Sigmoid colon (tissue), 4 donors: ENCODE data around the gene TIMM50.

Source experiments
- POLR2A ChIP-seq, 2 donors: fragments of 450-650 bp; IDR thresholded peaks; one replicate each; pipeline ENCODE4 v1.6.1; 2016; ENCODE audit warnings: antibody characterized with exemption in 2 of 2, mild to moderate bottlenecking in 2 of 2, moderate library complexity in 2 of 2
- POLR2AphosphoS5 ChIP-seq, 4 donors: sonication (generic); formaldehyde crosslinking; IDR thresholded peaks; one replicate each; pipeline ENCODE4 v1.6.1; 2017; ENCODE audit warnings: antibody characterized with exemption in 4 of 4
- TF ChIP-seq, protein P1 (sequence below), 4 experiments: fragments of 450-650 bp in 3 of 4; fragments of 200-600 bp in 1 of 4; IDR thresholded peaks; one replicate each; pipeline ENCODE4 v1.5.1; 2016 to 2019; ENCODE audit warnings: antibody characterized with exemption in 4 of 4, mild to moderate bottlenecking in 3 of 4, moderate library complexity in 2 of 4

DNA sequence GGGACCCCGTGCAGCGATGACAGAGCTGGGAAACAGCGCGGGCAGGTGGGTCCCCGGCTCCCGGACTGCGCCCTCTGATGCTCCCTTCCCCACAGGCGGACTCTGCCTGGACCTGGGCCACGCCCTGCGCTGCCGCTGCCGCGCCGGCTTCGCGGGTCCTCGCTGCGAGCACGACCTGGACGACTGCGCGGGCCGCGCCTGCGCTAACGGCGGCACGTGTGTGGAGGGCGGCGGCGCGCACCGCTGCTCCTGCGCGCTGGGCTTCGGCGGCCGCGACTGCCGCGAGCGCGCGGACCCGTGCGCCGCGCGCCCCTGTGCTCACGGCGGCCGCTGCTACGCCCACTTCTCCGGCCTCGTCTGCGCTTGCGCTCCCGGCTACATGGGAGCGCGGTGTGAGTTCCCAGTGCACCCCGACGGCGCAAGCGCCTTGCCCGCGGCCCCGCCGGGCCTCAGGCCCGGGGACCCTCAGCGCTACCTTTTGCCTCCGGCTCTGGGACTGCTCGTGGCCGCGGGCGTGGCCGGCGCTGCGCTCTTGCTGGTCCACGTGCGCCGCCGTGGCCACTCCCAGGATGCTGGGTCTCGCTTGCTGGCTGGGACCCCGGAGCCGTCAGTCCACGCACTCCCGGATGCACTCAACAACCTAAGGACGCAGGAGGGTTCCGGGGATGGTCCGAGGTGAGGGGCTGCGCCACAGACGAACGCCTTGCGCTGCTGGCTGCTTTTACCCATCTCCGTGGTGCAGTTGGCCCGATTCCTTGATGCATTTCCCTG, 26.5 kb downstream of the TIMM50 start:
- TF ChIP-seq, protein P1, sequence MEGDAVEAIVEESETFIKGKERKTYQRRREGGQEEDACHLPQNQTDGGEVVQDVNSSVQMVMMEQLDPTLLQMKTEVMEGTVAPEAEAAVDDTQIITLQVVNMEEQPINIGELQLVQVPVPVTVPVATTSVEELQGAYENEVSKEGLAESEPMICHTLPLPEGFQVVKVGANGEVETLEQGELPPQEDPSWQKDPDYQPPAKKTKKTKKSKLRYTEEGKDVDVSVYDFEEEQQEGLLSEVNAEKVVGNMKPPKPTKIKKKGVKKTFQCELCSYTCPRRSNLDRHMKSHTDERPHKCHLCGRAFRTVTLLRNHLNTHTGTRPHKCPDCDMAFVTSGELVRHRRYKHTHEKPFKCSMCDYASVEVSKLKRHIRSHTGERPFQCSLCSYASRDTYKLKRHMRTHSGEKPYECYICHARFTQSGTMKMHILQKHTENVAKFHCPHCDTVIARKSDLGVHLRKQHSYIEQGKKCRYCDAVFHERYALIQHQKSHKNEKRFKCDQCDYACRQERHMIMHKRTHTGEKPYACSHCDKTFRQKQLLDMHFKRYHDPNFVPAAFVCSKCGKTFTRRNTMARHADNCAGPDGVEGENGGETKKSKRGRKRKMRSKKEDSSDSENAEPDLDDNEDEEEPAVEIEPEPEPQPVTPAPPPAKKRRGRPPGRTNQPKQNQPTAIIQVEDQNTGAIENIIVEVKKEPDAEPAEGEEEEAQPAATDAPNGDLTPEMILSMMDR (IDR thresholded peaks at IDR 0.05), result no peak
- TF ChIP-seq POLR2A (IDR thresholded peaks at IDR 0.05), result no peak
- no peak for TF ChIP-seq POLR2AphosphoS5 (IDR thresholded peaks at IDR 0.05)
